Inflammatory macrophage treated with lipopolysaccharide for 4 hours (primary cell): ENCODE data around the gene WWTR1.

Experiments used
- DNase-seq: peaks from one replicate; pipeline ENCODE4 v3.0.0-alpha.2; 2020

Gene WWTR1

GRCh38 chr3:149620291-149621020 is 37.4 kb downstream of the WWTR1 start:
- DNase-seq: no peak

GRCh38 chr3:149619136-149619535 is 38.7 kb downstream of the WWTR1 start:
- DNase-seq: no peak

DNA sequence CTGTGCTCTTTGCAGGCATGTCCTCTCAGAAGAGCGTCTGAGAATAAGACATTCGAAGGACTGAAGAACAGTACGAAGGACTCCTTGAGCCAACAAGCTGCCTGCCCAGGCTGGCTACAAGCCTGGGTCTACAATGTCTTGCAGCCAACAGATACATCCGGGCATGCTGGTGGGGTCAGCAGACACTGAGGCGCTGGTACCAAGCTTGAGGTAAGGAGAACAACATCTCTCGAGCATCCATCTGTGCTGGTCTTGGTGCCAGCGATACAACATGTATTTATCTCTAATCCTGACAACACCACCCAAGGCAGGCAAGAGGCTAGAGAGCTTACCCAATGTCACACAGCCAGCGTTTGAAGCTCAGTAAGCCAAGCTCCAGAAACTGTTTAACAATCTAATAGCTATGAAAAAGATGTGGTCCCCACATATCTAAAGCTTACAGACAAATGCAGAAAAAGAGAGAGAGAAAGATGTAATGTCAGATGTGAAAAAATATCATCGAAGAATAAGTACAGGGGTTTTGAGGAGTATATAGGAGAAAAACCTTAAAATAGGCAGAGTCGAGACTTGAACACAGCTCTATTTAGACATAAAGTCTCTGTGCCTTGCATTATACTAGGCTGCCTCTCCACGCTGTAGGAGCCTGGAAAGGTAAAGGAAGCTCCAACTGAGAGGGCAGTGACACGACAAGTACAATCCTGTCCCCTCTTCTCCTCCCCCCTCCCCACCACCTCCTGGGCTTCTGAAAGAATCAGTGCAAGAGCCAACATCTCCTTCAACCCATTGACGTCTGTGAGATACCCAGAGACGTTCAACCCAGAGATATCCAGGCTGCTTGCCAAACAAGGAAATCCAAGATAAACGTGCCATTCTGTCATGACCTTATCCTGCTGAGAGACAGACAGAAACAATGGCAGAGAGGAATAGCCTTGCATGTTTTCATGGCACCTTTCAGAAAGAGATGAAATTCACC is 39.4 kb downstream of the WWTR1 start:
- no peak for DNase-seq

DNA sequence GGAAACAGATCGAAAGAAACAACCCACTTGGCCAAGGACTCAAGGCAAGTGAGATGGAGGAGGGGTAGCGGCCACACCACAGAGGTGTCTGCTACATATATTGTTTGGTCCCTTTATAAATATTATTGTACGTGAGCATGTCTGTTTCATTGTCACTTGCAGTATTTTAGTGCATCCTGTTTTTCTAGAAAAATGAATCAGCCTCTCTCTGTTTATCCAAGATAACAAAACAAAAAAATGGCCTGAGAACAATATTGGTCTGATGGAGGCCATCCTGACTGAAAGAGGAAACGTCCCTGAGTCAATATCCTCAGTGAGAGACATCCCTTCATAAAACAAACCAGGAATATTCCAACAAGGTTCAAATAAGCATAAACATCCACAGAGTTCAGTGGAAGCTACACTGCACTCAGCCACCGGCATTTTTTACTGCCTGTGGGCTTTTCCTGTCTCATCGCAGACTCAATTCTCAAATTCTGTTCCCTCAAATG is 42.0 kb downstream of the WWTR1 start:
- DNase-seq: no peak

DNA sequence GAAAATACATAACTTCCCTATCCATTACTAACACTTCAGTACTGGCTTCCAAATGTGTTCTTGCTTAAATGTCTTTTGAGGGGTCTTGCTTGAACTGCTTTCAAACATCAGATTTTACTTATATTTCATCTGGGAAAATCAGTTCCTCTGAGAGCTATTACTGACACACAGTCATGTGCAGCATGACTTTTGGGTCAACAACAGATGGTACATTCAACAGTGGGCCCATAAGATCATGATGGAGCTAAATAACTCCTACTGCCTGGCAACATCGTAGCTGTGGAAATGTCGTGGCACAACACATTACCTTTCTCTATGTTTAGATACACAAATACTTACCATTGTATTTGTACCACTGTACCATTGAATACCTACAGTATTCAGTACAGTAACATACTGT is 43.8 kb downstream of the WWTR1 start:
- DNase-seq: no peak

DNA sequence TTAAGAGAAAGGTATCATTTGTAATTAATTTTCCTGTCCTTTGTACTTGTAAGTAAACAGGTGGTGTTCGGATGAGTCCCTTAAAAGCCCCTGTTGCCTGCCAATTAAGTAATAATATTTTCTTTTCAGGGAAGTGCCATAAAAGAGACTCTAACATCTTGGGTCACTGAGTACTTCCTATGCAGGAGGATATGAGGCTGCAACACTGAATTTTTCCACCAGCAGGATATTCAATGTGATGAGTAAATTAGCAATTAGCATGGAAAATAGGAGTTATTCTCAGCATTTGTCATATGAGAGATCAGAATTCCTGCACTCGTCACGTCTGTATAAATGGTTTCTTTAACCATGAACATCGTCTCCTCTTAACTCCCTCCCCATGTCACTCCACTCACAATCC is 45.4 kb downstream of the WWTR1 start:
- DNase-seq: no peak

DNA sequence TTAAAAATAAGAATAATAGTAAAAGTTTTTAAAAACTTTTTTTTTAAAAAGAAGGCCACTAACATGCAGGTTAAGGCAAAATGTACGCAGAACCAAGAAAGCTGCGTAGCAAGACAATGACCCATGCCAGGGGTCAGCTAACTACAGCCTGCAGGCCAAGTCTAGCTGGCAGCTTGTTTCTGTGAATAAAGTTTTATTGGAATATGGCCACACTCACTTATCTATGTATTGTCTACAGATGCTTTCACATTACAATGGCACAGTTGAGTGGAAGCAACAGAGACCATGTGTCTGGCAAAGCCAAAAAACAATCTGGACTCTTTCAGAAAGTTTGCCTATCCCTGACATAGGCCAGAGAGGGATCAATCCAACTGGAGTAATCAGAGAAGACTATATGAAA is 46.7 kb downstream of the WWTR1 start:
- DNase-seq: no peak

- DNase-seq: no peak
Observed at GRCh38 chr3:149610351-149611105, 47.3 kb downstream of the WWTR1 start.

- no peak for DNase-seq
Observed at GRCh38 chr3:149609595-149609994, 48.2 kb downstream of the WWTR1 start.

GRCh38 chr3:149608987-149609386 is 48.8 kb downstream of the WWTR1 start:
- DNase-seq: no peak

DNA sequence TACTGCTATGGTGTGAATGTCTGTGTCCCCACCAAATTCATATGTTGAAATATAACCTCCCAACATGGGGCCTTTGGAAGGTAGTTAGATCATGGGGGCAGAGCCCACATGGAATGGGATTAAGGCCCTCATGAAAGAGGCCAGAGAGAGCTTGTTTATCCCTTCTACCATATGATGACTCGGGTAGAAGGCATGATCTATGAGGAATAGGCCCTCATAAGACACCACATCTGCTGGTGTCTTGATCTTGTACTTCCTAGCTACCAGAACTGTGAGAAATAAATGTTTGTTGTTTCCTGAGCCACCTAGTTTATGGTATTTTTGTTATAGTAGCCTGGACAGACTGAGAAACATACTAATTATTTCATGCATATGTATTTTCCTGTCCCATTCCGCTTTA is 51.9 kb downstream of the WWTR1 start:
- DNase-seq: no peak

- no peak for DNase-seq
Observed at GRCh38 chr3:149604125-149604875, 53.5 kb downstream of the WWTR1 start.

GRCh38 chr3:149603126-149604074 is 54.4 kb downstream of the WWTR1 start:
- DNase-seq: no peak

DNA sequence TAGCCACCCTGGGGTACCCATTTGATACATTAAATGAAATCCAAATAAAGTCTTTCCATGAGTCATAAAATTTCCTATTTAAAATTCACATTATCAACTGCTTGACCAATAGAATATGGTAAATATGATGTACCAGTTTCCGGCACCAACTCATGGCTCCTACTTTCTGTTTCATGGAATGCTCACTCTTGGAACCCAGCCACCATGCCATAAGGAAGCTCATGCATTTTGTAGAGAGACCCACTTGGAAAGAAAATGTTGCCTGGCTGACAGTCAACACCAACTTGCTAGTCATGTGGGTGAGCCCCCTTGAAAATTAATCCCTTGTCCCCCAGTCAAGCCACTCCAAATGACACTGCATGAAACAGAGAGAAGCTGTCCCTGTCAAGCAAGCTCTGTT is 57.2 kb downstream of the WWTR1 start:
- no peak for DNase-seq

DNA sequence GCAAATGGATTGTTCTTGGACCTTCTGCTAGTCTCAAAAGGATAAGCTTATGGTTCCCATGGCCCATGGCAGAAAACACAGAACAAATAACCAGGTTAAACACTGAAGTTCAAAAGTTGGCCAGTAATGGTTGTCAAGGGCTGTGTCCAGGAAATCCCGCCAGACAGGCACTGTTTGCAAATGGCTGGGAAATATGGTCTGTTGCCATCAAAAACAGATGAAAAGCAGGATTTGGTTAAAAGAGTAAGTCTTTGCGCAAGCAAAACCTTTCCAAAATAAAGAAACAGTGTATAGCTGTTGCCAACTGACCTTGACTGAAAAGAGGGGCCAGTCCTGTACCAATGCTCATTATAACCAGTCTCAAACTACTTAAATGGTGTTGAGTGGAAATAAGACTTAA is 58.6 kb downstream of the WWTR1 start:
- no peak for DNase-seq

DNA sequence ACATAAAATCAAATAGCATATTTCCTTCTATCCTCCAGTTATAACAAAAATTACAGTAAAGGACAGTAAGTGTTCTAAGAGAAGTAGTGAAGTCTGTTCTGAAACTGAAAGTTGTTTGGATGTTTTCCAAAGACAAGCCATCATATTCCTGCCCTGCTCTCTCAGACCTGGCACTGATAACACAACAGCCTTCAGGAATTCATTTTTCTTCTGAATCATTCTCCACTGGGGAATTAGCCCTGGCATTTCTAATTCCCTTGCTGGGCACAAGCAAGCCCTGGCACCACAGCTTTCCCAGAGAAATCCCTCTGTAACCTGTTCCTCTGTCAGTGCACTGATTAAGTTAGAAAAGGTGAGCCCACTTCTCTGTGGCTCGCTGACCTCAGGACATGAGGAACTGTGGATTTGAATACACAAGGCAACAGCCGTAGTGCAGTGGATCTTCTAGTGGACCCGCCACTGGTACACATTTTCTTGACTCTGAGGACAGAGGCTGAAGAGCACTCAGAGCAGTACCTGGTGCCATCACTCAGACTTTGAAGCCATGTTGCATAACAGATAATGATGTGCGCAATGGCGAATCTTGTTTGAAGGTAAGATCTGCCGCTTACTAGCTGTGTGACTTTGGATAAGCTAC is 61.6 kb downstream of the WWTR1 start:
- no peak for DNase-seq

DNA sequence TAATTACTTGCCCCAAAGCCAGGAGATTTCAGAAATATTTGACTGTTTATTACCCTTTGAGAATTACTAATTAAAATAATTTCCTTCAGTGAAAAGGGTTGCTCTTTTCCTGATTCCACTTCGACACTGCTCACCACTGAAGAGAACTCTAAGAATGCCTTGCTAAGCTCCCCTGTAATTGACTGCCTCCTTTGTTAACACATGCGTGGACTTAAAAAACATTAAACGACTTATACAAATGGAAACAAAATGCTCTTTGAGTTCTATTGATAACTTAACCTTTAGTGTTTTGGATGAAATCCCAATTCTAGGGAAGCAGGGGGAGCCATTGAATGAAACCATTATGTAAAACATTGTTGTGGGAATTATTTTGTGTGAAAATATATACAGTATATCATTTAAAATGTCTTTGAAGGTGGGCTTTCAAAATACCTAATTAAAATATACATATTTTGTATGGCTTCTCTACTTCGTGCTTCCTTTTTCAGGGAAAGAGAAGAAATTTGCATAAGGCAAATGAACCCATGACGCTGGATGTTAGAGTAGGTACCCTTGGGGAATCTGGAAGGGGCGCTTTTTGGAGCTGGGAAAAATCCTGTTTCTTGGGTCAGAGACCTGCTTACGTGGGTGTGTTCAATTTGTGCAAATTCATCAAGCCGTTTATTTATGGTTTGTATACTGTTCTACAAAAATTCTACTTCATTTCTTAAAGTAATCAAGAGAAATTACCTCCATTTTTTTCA is 64.2 kb downstream of the WWTR1 start:
- no peak for DNase-seq

DNA sequence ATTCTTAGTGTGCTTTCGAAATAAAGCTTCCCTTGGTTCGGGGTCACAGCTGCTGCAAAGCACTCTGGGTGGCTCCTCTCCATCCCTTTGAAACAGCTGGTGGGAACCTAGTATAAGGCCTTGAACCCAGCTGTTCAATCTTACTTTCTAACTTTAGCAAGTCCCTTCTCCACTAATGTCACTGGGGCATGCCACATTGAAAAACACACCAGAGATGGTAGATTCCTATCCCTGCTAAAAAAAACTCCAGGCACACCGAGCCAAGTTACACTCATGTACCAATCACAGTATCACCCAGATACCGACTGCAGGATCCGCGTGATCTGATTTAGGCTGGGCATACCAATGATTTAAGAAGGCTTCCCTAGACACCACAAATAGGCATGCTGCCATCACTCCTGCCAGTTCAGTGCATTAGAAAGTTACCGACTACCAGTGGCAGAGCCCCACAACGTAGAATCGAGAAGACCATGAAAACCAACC is 65.0 kb downstream of the WWTR1 start:
- DNase-seq: no peak

- no peak for DNase-seq
Observed at GRCh38 chr3:149590691-149591441, 67.0 kb downstream of the WWTR1 start.
